ENCODE measurements around the gene MYL2. TPM values are rescaled to one million over a fixed set of nuclear protein-coding genes. Genes with fewer than 3 reads are reported as not detected.

The MYL2 gene
- total RNA-seq, 2 experiments from 2014 or later, result not detected

- H3K4me1 Mint-ChIP-seq, result no peaks in the 10 kb centered on the region
- H3K27me3 Mint-ChIP-seq, result peaks cover 2% of the 10 kb centered on the region
- ChIA-PET POLR2A (no interaction called here), CTCF (interaction anchor here (0.7 to 1.5 kb wide), 2 partner anchors 9 to 375 kb away, joined by 3 to 4 read pairs; no protein-coding TSS in a partner anchor)
- H3K36me3 Mint-ChIP-seq (ENCODE audit: low read depth), result no peaks in the 10 kb centered on the region
- no peak overlapping the region for H3K4me3 Mint-ChIP-seq
- H3K9me3 Mint-ChIP-seq (ENCODE audit: low read depth), result no peaks in the 10 kb centered on the region
- DNase-seq, result no peak
- H3K27ac Mint-ChIP-seq, result no peak overlapping the region
- intact Hi-C loops (cut with DNase I, micrococcal nuclease), result no loop called here
- no peak for ATAC-seq
Observed at GRCh38 chr12:110928700-110929099, 8.3 kb upstream of the MYL2 start.

- Mint-ChIP-seq H3K9me3 (ENCODE audit: low read depth) (no peaks in the 10 kb centered on the region), H3K4me3 (no peak overlapping the region), H3K4me1 (no peaks in the 10 kb centered on the region), H3K27ac (no peak overlapping the region), H3K27me3 (peaks cover 3% of the 10 kb centered on the region), H3K36me3 (ENCODE audit: low read depth) (no peaks in the 10 kb centered on the region)
- intact Hi-C loops (cut with DNase I, micrococcal nuclease), result no loop called here
- CTCF ChIA-PET, result interaction anchor here (1.5 kb wide), 1 partner anchor 10 kb away, joined by 4 read pairs; no protein-coding TSS in a partner anchor
- no peak for ATAC-seq
- POLR2A ChIA-PET, result no interaction called here
- no peak for DNase-seq
Observed at GRCh38 chr12:110927546-110927945, 7.2 kb upstream of the MYL2 start.

DNA sequence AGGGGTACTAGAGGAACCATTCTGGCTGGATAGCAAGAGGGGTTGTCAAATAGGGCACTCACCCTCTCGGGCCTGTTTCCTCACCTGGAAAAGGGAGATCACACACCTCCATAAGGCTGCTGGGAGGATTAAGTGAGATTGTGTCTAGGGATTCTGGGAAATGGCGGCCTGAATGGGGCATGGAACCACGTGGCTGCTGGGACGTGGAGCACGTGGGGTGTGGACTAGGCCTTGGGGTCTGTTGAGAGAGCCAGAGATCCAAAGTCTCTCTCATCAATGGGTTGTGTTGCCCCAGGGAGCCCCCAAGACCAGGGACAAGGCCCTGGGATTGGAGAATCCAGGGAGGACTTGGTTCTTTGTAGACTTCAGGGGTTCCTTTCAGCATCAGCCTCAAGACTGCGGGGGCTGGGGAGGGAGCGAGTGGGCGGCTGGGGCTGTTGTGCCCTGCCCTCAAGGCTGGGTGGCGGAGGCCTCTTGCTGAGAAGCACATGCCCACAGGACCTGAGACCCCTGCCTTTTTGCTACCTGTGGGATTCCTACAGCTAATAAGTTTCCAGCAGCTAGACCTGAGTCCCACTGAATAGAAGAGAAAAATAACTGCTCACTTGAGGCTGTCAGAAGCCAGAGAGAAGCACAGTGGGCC, 3.4 kb upstream of the MYL2 start:
- Mint-ChIP-seq H3K36me3 (ENCODE audit: low read depth) (no peaks in the 10 kb centered on the region), H3K27me3 (peaks cover 3% of the 10 kb centered on the region), H3K4me1 (no peaks in the 10 kb centered on the region), H3K4me3 (no peak overlapping the region), H3K9me3 (ENCODE audit: low read depth) (no peaks in the 10 kb centered on the region), H3K27ac (no peak overlapping the region)
- ChIA-PET CTCF (interaction anchor here (0.7 kb wide), 1 partner anchor 57 kb away, joined by 3 read pairs; no protein-coding TSS in a partner anchor), POLR2A (no interaction called here)
- no peak for DNase-seq
- intact Hi-C loops (cut with DNase I, micrococcal nuclease), result no loop called here
- ATAC-seq, result no peak

- Mint-ChIP-seq H3K36me3 (ENCODE audit: low read depth) (no peaks in the 10 kb centered on the region), H3K4me1 (no peaks in the 10 kb centered on the region), H3K9me3 (ENCODE audit: low read depth) (no peaks in the 10 kb centered on the region), H3K4me3 (no peak overlapping the region), H3K27me3 (peaks cover 3% of the 10 kb centered on the region), H3K27ac (no peak overlapping the region)
- ATAC-seq (no peak), DNase-seq (no peak)
- ChIA-PET POLR2A (no interaction called here), CTCF (no interaction called here)
- intact Hi-C loops (cut with DNase I, micrococcal nuclease), result no loop called here
Observed at GRCh38 chr12:110923192-110923591, 2.8 kb upstream of the MYL2 start.

DNA sequence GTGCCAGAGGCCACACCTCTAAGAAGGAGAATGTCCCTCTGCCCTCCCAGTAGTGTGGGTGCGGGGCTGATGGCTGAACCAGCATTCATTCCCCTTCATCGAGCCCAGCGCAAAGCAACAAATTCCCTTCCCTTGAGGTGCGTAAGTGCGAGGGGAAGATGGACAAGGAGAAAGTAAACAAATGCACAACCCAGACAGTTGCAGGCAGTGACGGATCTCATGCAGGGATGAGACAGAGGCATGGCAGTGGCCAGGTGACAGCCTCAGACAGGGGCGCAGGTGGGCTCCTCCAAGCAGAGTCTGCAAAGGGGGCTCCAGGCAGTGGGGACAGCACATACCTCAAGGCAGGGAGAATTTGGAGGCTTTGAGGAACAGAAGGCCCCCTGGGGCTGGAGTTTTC, 2.3 kb upstream of the MYL2 start:
- no peak for ATAC-seq
- Mint-ChIP-seq H3K27me3 (peaks cover 3% of the 10 kb centered on the region), H3K4me1 (no peaks in the 10 kb centered on the region), H3K36me3 (ENCODE audit: low read depth) (no peaks in the 10 kb centered on the region), H3K9me3 (ENCODE audit: low read depth) (no peaks in the 10 kb centered on the region), H3K27ac (no peak overlapping the region), H3K4me3 (no peak overlapping the region)
- intact Hi-C loops (cut with DNase I, micrococcal nuclease), result no loop called here
- ChIA-PET CTCF (no interaction called here), POLR2A (no interaction called here)
- DNase-seq, result no peak

GRCh38 chr12:110921262-110921661, 883 bp upstream of the MYL2 start:
- Mint-ChIP-seq H3K9me3 (ENCODE audit: low read depth) (no peaks in the 10 kb centered on the region), H3K4me3 (no peak overlapping the region), H3K27ac (no peak overlapping the region), H3K27me3 (peaks cover 3% of the 10 kb centered on the region), H3K36me3 (ENCODE audit: low read depth) (no peaks in the 10 kb centered on the region), H3K4me1 (no peaks in the 10 kb centered on the region)
- ATAC-seq (no peak), DNase-seq (no peak)
- POLR2A ChIA-PET, result no interaction called here
- intact Hi-C loops (cut with DNase I, micrococcal nuclease), result no loop called here
- CTCF ChIA-PET, result no interaction called here

DNA sequence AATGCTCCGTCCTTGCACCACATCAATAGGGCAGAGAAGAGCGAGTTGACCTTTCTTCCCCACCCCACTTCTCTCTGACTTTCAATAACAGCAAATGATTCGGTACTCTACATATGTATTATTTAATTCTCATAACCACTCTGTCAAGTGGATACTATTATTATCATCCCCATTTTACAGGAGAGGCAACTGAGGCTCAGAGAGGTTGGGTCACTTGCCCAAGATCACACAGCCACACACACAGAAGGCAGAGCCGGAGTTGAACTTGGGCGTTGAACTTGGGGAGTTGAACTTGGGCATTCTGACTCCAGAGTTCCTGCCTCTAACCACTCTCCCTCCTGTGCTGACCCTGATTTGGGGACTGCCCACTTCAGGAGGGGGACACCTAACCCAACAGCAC, 659 bp downstream of the MYL2 start:
- Mint-ChIP-seq H3K4me1 (no peaks in the 10 kb centered on the region), H3K27me3 (peaks cover 3% of the 10 kb centered on the region), H3K27ac (no peak overlapping the region), H3K4me3 (no peak overlapping the region), H3K36me3 (ENCODE audit: low read depth) (no peaks in the 10 kb centered on the region), H3K9me3 (ENCODE audit: low read depth) (no peaks in the 10 kb centered on the region)
- ATAC-seq, result no peak
- intact Hi-C loops (cut with DNase I, micrococcal nuclease), result no loop called here
- no peak for DNase-seq
- POLR2A ChIA-PET, result no interaction called here
- CTCF ChIA-PET, result interaction anchor here (0.6 kb wide), 2 partner anchors 34 to 73 kb away, joined by 3 read pairs; no protein-coding TSS in a partner anchor

DNA sequence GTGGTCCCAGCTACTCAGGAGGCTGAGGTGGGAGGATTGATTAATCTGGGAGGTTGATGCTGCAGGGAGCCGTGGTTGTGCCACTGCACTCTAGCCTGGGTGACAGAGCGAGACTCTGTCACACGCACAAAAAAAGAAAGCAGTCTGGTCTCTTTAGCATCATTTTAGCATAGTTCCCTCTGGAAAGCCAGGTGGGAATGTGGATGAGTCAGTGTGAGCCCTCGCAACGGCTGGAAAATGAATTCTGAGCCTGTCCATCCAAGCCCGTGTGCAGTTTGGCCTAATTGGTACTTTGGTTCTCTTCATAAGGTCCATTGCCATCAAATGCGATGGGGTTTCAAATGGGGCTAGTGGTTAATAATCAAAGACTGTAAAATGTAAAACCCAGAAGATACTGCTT, 2.4 kb downstream of the MYL2 start:
- no peak for DNase-seq
- ChIA-PET CTCF (no interaction called here), POLR2A (no interaction called here)
- Mint-ChIP-seq H3K4me3 (no peak overlapping the region), H3K4me1 (no peaks in the 10 kb centered on the region), H3K9me3 (ENCODE audit: low read depth) (no peaks in the 10 kb centered on the region), H3K27me3 (no peaks in the 10 kb centered on the region), H3K36me3 (ENCODE audit: low read depth) (no peaks in the 10 kb centered on the region), H3K27ac (no peak overlapping the region)
- no peak for ATAC-seq
- intact Hi-C loops (cut with DNase I, micrococcal nuclease), result no loop called here

DNA sequence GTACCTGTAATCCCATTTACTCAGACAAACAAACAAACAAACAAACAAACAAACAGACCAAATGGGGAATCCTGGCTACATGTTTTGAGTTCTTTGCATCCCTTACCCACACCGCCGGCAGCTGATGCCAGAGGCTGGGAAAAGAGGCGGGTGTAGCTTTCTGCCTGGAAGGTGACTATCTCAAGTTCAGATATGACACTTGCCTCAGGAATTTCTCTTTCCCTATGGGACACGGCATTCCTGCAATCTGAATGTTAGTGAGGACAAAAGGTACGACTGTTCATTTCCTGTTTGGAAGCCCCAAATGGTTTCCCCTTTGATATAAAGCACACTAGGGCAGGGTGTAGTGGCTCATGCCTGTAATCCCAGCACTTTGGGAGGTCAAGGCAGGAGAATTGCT, 2.9 kb downstream of the MYL2 start:
- Mint-ChIP-seq H3K27me3 (no peaks in the 10 kb centered on the region), H3K4me3 (no peak overlapping the region)
- POLR2A ChIA-PET, result no interaction called here

DNA sequence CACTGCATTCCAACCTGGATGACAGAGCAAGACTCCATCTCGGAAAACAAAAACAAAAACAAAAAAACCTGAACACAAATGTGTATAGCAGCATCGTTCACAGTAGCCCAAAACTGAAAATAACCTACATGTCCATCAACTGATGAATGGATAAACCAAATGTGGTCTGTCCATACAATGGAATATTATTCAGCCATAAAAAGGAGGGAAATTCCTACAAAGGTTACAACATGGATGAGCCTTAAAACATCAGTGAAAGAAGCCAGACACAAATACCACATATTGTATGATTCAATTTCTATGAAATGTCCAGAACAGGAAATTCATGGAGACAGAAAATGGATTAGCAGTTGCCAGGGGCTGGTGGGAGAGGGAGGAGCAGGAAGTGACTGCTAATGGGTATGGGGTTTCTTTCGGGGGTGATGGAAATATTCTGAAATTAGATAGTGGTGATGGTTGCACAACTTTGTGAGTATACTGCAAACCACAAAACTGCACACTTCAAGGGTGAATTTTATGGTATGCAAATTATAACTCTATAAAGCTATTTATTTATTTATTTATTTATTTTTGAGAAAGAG, 4.0 kb downstream of the MYL2 start:
- DNase-seq, result no peak

More for the DNA sequence above, 2.9 kb downstream of the MYL2 start:
- DNase-seq (no peak), ATAC-seq (no peak)
- intact Hi-C loops (cut with DNase I, micrococcal nuclease), result no loop called here
- no peaks in the 10 kb centered on the region for H3K9me3 Mint-ChIP-seq (ENCODE audit: low read depth)
- H3K4me1 Mint-ChIP-seq, result no peaks in the 10 kb centered on the region
- CTCF ChIA-PET, result no interaction called here
- H3K36me3 Mint-ChIP-seq (ENCODE audit: low read depth), result no peaks in the 10 kb centered on the region
- H3K27ac Mint-ChIP-seq, result no peak overlapping the region

DNA sequence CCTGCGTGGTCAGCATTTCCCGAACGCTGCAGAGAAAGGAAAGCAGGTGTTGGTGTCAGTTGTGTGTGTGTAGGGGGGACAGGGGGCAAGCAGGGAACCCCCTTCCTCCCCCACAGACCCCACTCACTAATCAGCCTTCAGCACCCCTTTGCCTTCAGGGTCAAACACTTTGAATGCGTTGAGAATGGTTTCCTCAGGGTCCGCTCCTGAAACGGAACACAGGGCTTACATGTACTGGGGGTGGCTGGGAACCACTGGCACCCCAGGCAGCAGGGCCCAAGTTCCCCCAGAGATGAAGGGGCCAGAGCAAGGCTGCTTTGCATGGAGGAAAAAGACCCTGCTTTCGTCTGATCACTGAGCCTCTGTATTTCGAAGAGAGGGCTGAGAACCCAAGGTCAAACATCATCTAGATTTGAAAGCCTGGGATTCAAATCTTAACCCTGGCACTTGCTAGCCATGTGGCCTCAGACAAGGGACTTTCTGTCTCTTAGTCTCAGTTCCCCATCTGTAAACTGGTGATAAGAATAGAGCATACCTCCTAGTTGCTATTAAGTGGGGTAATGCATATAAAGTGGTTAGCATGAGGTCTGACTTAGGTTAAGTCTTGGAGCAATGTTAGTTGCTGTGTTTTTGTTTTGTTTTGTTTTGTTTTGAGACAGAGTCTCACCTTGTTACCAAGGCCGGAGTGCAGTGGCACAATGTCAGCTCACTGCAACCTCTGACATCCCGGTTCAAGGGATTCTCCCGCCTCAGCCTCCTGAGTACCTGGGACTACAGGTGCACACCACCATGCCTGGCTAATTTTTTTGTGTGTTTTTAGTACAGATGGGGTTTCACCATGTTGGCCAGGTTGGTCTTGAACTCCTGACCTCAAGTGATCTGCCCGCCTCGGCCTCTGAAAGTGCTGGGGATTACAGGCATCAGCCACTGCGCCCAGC, 7.0 kb downstream of the MYL2 start:
- intact Hi-C loops (cut with DNase I, micrococcal nuclease), result no loop called here
- no peaks in the 10 kb centered on the region for H3K36me3 Mint-ChIP-seq (ENCODE audit: low read depth)

More for the DNA sequence above, 4.0 kb downstream of the MYL2 start:
- Mint-ChIP-seq H3K27me3 (no peaks in the 10 kb centered on the region), H3K4me3 (no peak overlapping the region), H3K27ac (no peak overlapping the region), H3K4me1 (no peaks in the 10 kb centered on the region), H3K36me3 (ENCODE audit: low read depth) (no peaks in the 10 kb centered on the region), H3K9me3 (ENCODE audit: low read depth) (no peaks in the 10 kb centered on the region)
- ATAC-seq, result no peak
- intact Hi-C loops (cut with DNase I, micrococcal nuclease), result no loop called here
- POLR2A ChIA-PET, result no interaction called here
- CTCF ChIA-PET, result interaction anchor here (1.0 kb wide), 1 partner anchor 21 kb away, joined by 3 read pairs; no protein-coding TSS in a partner anchor

GRCh38 chr12:110912263-110912662, 8.1 kb downstream of the MYL2 start:
- ATAC-seq (no peak), DNase-seq (no peak)
- Mint-ChIP-seq H3K27me3 (no peaks in the 10 kb centered on the region), H3K36me3 (ENCODE audit: low read depth) (no peaks in the 10 kb centered on the region), H3K4me1 (no peaks in the 10 kb centered on the region), H3K4me3 (no peak overlapping the region), H3K9me3 (ENCODE audit: low read depth) (no peaks in the 10 kb centered on the region), H3K27ac (no peak overlapping the region)
- POLR2A ChIA-PET, result no interaction called here
- CTCF ChIA-PET, result interaction anchor here (1.3 kb wide), 1 partner anchor 17 kb away, joined by 6 read pairs; no protein-coding TSS in a partner anchor
- intact Hi-C loops (cut with DNase I, micrococcal nuclease), result no loop called here

More for the DNA sequence above, 7.0 kb downstream of the MYL2 start:
- DNase-seq (no peak), ATAC-seq (no peak)
- H3K27ac Mint-ChIP-seq, result no peak overlapping the region
- CTCF ChIA-PET, result no interaction called here
- POLR2A ChIA-PET, result no interaction called here
- H3K9me3 Mint-ChIP-seq (ENCODE audit: low read depth), result no peaks in the 10 kb centered on the region
- no peak overlapping the region for H3K4me3 Mint-ChIP-seq
- H3K27me3 Mint-ChIP-seq, result no peaks in the 10 kb centered on the region
- no peaks in the 10 kb centered on the region for H3K4me1 Mint-ChIP-seq
